Panc1 (cell line): ENCODE results near the gene MAP1B. TPM values are rescaled to one million over a fixed set of nuclear protein-coding genes. Genes with fewer than 3 reads are reported as not detected.

Experiments
- ATAC-seq: fragments of 200-7000 bp; cut with Tn5 transposase; 2 replicates; pipeline ENCODE4 v1.9.1; 2020; ENCODE audit warnings: mild to moderate bottlenecking, moderate library complexity
- BruUV-seq: library from RNA; stranded (reverse); fragments of 400-500 nt; replicated peaks from 2 replicates; lab custom pipeline; 2021; lab: Mats Ljungman, UMichigan
- CTCF ChIA-PET: fragments of 300-600 bp; sonication (Branson Sonifier 250); formaldehyde crosslinking; loops from one replicate; lab custom pipeline; 2022; ENCODE audit warnings: antibody characterized with exemption; lab: Charles Lee
- POLR2A ChIA-PET: fragments of 300-600 bp; sonication (Branson Sonifier 250); formaldehyde crosslinking; loops from one replicate; lab custom pipeline; 2022; ENCODE audit warnings: antibody characterized with exemption; lab: Charles Lee
- DNase-seq: peaks from one replicate; pipeline ENCODE4 v3.0.0-alpha.2; 2010; ENCODE audit warnings: low read depth, low spot score
- H3K27ac ChIP-seq: 2 replicates; pipeline ENCODE4 v1.5.1; 2011; ENCODE audit warnings: mild to moderate bottlenecking, low read length, inconsistent platforms
- H3K27me3 ChIP-seq: fragments of 200-500 bp; sonication (Bioruptor generic); 2 replicates; pipeline ENCODE4 v1.6.0; 2014; ENCODE audit warnings: low read length, inconsistent platforms; ENCODE audit not compliant: control insufficient read depth, insufficient read depth
- H3K36me3 ChIP-seq: fragments of 200-500 bp; sonication (Bioruptor generic); 2 replicates; pipeline ENCODE4 v1.5.1; 2014; ENCODE audit warnings: inconsistent platforms, mild to moderate bottlenecking, low read length, moderate library complexity; ENCODE audit not compliant: control insufficient read depth, insufficient read depth
- H3K4me1 ChIP-seq: 2 replicates; pipeline ENCODE4 v1.5.1; 2011; ENCODE audit warnings: inconsistent platforms, mild to moderate bottlenecking, low read length, moderate library complexity; ENCODE audit not compliant: control insufficient read depth, insufficient read depth
- H3K4me3 ChIP-seq, 2 experiments: 2 replicates each; pipeline ENCODE4 v1.5.1; 2011 to 2012; ENCODE audit warnings: low read depth in 2 of 2, low read length in 2 of 2, mild to moderate bottlenecking in 2 of 2, inconsistent platforms in 1 of 2, moderate library complexity in 1 of 2
- H3K9me3 ChIP-seq: fragments of 200-500 bp; sonication (Bioruptor generic); 2 replicates; pipeline ENCODE4 v1.5.1; 2014; ENCODE audit warnings: low read depth, mild to moderate bottlenecking, inconsistent platforms, low read length, moderate library complexity; ENCODE audit not compliant: control insufficient read depth, insufficient read depth
- POLR2AphosphoS5 ChIP-seq: IDR thresholded peaks from 2 replicates; pipeline ENCODE4 v1.6.1; 2012; ENCODE audit warnings: mild to moderate bottlenecking, low read depth, low read length, moderate library complexity
- SIN3A ChIP-seq: IDR thresholded peaks from 2 replicates; pipeline ENCODE4 v1.6.1; 2012; ENCODE audit warnings: low read depth, mild to moderate bottlenecking, low read length, moderate library complexity, borderline replicate concordance; ENCODE audit not compliant: insufficient read depth
- TCF7L2 ChIP-seq: IDR thresholded peaks from 2 replicates; pipeline ENCODE4 v1.6.1; 2011; ENCODE audit warnings: mild to moderate bottlenecking, low read depth, low read length, inconsistent platforms
- in situ Hi-C: cut with HindIII; loops from 2 replicates; pipeline ENCODE4 v1.10.0; 2016; ENCODE audit warnings: low sequenced_read_pairs, low pct_unique_long_range_greater_than_20kb
- intact Hi-C: fragments of 100-400 bp; cut with micrococcal nuclease; formaldehyde crosslinking; loops from one replicate; pipeline ENCODE4 v1.10.0; 2022; ENCODE audit not compliant: unreplicated experiment
- total RNA-seq: library from RNA; stranded (reverse); gene quantifications from one replicate; pipeline ENCODE4 v1.2.1, GENCODE V29; 2021; ENCODE audit not compliant: unreplicated experiment
- TF ChIP-seq, protein P1 (sequence below), 2 experiments: IDR thresholded peaks; 2 replicates each; pipeline ENCODE4 v1.6.1; 2011 to 2012; ENCODE audit warnings: low read depth in 2 of 2, control low read depth in 1 of 2, low read length in 1 of 2, mild to moderate bottlenecking in 1 of 2, moderate library complexity in 1 of 2; ENCODE audit not compliant: insufficient read depth in 1 of 2
- TF ChIP-seq, protein P2 (sequence below): fragments of 450-650 bp; IDR thresholded peaks from 2 replicates; pipeline ENCODE4 v1.5.1; 2017; ENCODE audit warnings: mild to moderate bottlenecking

MAP1B gene
- total RNA-seq, 1 experiment from 2014 or later = 82.3 TPM

DNA sequence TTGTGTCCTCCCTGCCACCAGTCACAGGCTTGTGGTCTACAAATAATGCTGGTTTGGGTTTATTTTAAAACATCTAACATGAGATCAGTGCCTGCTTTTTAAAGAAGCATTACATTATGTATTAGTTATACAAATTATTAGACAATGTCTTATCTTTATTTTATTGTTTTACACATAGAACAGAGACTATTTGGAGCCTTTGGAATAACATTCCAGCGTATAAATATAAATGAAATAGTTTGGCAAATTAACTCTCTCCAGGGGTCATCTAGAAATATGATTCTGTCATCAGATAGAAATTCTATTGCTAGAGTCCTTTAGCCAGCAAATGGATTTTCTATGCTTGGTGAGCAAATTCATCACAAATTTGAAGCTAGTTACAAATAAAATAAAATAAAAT, 22.4 kb downstream of the MAP1B start:
- DNase-seq = no peak
- intact Hi-C loops = loop anchor here (10.0 kb wide), 1 partner anchor 145 kb away; no protein-coding TSS in a partner anchor
- CTCF ChIA-PET = interaction anchor here (0.7 kb wide), 1 partner anchor 346 kb away, joined by 4 read pairs; no protein-coding TSS in a partner anchor
- 0 out of 2 replicates have a peak, but pooled peaks cover 2% of the 10 kb centered on the region for H3K36me3 ChIP-seq
- H3K27ac ChIP-seq = no peak overlapping the region
- POLR2A ChIA-PET = no interaction called here
- H3K27me3 ChIP-seq = no peaks in the 10 kb centered on the region
- no peak for ATAC-seq
- no peak overlapping the region for H3K4me3 ChIP-seq
- TF ChIP-seq, protein P1, sequence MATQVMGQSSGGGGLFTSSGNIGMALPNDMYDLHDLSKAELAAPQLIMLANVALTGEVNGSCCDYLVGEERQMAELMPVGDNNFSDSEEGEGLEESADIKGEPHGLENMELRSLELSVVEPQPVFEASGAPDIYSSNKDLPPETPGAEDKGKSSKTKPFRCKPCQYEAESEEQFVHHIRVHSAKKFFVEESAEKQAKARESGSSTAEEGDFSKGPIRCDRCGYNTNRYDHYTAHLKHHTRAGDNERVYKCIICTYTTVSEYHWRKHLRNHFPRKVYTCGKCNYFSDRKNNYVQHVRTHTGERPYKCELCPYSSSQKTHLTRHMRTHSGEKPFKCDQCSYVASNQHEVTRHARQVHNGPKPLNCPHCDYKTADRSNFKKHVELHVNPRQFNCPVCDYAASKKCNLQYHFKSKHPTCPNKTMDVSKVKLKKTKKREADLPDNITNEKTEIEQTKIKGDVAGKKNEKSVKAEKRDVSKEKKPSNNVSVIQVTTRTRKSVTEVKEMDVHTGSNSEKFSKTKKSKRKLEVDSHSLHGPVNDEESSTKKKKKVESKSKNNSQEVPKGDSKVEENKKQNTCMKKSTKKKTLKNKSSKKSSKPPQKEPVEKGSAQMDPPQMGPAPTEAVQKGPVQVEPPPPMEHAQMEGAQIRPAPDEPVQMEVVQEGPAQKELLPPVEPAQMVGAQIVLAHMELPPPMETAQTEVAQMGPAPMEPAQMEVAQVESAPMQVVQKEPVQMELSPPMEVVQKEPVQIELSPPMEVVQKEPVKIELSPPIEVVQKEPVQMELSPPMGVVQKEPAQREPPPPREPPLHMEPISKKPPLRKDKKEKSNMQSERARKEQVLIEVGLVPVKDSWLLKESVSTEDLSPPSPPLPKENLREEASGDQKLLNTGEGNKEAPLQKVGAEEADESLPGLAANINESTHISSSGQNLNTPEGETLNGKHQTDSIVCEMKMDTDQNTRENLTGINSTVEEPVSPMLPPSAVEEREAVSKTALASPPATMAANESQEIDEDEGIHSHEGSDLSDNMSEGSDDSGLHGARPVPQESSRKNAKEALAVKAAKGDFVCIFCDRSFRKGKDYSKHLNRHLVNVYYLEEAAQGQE (IDR thresholded peaks at IDR 0.05; ENCODE audit: insufficient read depth in 1 of 2, low read depth in 2 of 2, low read length in 1 of 2) = no peak
- TF ChIP-seq, protein P2, sequence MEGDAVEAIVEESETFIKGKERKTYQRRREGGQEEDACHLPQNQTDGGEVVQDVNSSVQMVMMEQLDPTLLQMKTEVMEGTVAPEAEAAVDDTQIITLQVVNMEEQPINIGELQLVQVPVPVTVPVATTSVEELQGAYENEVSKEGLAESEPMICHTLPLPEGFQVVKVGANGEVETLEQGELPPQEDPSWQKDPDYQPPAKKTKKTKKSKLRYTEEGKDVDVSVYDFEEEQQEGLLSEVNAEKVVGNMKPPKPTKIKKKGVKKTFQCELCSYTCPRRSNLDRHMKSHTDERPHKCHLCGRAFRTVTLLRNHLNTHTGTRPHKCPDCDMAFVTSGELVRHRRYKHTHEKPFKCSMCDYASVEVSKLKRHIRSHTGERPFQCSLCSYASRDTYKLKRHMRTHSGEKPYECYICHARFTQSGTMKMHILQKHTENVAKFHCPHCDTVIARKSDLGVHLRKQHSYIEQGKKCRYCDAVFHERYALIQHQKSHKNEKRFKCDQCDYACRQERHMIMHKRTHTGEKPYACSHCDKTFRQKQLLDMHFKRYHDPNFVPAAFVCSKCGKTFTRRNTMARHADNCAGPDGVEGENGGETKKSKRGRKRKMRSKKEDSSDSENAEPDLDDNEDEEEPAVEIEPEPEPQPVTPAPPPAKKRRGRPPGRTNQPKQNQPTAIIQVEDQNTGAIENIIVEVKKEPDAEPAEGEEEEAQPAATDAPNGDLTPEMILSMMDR = no peak
- TF ChIP-seq POLR2AphosphoS5 = no peak
- TF ChIP-seq TCF7L2 = no peak
- TF ChIP-seq SIN3A = no peak
- no peaks in the 10 kb centered on the region for H3K9me3 ChIP-seq
- in situ Hi-C loops = no loop called here
- no TSS peak for BruUV-seq
- no peaks in the 10 kb centered on the region; the same call in 1 of the 2 replicates for H3K4me1 ChIP-seq

DNA sequence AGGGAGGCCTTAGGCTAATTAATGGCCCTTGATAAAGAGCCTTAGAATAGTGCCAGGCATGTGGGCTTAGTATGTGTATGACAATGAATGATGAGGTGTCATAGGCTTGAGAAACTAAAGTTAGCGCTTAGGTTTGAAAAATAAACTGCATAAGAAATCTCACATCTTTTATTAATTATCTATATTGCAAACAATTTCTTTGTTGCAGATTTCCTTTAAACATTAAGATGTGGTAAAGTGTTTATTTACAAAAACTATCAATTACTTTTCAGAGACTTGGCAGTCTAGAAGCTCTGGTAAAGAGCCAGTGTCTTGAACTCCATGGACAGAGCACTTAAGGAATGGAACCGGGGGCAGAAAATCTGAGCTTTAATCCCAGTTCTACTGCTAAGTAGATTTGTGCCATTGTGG, 23.1 kb downstream of the MAP1B start:
- no peak overlapping the region for H3K27ac ChIP-seq
- ATAC-seq (no peak), DNase-seq (no peak)
- TSS peak; percentile 4 for BruUV-seq
- POLR2A ChIA-PET = no interaction called here
- H3K36me3 ChIP-seq = 0 out of 2 replicates have a peak, but pooled peaks cover 2% of the 10 kb centered on the region
- no peaks in the 10 kb centered on the region for H3K27me3 ChIP-seq
- no peaks in the 10 kb centered on the region for H3K9me3 ChIP-seq
- TF ChIP-seq, protein P2 = no peak
- TF ChIP-seq TCF7L2 (no peak), POLR2AphosphoS5 (no peak), SIN3A (no peak)
- TF ChIP-seq, protein P1 (IDR thresholded peaks at IDR 0.05; ENCODE audit: insufficient read depth in 1 of 2, low read depth in 2 of 2, low read length in 1 of 2) = no peak
- H3K4me3 ChIP-seq = no peak overlapping the region
- intact Hi-C loops = loop anchor here (10.0 kb wide), 1 partner anchor 144 kb away; no protein-coding TSS in a partner anchor
- in situ Hi-C loops = no loop called here
- CTCF ChIA-PET = no interaction called here
- H3K4me1 ChIP-seq = no peaks in the 10 kb centered on the region; the same call in 1 of the 2 replicates
